NCI-H2029 treated with DMSO at 0.1 percent for 48 hours (cell line): ENCODE results near the gene RUNX1.

Experiments
- DNase-seq: peaks from one replicate; lab custom pipeline; 2025; lab: John Stamatoyannopoulos, UW

Gene RUNX1

DNA sequence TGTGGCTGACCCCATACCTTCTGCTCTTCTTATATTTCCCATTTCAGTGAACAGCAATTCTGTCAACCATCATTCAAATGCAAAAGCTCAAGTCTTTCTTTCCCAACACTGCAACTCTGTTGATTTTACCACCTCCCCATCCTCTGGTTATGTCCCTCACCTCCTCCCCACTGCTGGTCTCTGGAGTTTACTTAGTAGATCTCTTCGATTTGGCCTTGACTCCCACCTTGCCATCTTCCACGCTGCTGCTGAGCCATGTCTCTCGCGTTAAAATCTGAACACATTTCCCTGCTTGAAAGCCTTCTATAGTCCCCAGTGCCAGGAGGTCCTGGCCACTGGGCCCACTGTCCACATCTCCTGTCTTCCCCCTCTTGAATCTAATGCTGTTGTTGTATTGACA lies 125.5 kb downstream of the RUNX1 start:
- DNase-seq: no peak

DNA sequence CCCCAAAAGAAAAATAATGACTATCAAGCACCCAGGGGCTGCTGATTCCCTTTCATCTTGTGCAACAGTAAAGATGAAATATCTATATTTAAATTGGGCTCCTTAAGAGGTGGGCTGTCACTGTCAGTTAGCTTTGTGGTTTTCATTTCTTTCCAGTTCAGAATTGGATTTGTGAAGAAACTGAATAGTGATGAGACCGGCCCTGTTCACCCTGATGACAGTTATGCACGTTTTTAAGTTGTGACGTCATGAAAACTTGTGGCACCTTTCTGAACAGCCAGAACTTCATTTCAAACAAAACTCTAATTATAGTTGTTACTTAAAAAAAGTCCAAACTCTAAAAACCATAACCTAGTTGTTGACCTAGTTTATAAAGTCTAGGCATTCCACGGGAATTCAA lies 125.9 kb downstream of the RUNX1 start:
- no peak for DNase-seq

DNA sequence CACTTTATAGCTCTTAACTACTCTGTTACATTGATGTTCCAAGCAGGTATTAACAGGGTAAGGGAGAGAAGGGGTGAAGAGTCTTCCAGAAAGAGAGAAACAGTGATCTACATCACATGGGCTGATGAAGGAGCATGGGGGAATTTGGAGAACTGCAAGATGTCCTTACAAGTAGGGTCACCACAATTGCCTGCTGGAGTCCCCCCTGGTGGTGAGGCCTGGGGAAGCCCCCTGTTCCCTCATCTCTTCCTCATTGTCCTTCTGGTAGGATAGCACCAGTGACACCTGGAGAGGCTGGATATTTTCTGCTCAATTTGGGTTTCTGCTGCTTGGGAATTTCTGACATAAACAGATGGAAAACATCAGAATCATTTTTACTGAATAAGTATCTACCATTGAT lies 126.6 kb downstream of the RUNX1 start:
- DNase-seq: no peak

DNA sequence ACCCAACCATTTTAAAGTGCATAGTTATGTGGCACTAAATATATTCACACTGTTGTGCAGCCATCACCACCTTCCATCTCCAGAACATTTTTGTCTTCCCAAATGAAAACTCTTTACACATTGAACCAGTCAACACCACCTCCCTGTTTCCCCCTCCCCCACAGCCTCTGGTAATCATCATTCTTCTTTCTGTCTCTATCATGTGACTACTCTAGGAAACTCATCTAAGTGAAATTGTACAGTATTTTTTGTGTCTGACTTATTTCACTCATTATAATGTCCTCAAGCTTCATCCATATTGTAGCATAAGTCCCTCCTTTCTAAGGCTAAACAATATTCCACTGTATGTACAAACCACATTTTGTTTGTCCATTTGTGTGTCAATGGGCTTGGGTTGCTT lies 128.0 kb downstream of the RUNX1 start:
- no peak for DNase-seq

DNA sequence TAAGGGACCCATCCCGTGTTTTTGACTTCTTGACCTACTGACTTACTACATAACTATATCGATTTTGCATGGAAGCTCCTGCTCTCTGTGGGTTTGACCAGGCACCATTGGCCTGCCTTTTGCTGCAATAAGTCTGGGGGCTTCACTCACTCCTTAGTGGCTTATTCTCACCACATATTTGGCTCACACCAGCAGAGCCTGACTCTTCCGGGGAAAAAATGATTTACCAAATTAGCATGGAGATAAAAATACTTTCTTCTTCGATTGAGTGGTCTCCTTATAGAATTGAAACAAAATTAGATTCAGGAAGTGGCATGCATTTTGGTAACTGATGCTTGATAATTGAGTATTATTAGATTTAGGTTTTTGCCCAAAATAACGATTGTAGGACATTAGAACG lies 129.7 kb downstream of the RUNX1 start:
- no peak for DNase-seq

DNA sequence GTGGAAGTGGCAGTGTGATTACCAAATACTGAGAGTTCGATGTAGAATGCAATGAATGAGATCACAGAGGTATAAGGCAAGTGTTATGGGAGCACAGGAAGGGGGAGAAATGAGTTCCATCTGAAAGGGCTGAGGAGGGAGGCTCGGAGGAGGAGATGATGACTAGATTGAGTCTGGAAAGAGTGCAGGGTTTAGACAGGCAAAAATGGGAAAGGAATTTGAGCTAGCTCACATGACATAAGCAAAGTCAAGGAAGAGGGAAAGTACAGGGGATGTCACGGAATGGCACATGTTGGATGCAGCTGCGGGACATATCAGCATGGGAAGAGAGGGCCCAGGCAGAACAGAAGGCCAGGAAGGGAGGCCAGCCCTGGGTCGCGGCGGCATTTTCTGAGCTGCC lies 132.7 kb downstream of the RUNX1 start:
- no peak for DNase-seq

DNA sequence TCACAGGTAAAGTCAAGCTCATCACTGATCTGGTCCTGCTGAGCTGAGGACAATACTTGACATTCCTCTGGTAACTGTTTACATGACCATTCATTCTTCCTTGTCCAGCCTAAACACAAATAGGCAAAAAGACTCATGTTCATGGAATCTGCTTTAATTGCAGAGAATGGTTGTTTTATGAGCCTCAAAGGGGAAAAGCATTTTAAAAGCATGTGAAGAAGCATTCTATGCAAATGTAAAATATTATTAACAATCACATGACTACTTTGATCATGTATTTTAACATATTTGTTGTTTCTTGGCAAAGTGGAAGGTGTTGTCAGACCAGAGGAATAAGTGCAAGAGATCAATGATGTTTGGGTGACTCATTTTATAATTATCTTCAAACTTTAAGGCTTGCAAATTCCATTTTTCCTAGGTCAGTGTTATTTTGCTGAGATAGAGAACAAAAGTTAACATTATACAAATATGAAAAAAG lies 133.7 kb downstream of the RUNX1 start:
- DNase-seq: no peak

DNA sequence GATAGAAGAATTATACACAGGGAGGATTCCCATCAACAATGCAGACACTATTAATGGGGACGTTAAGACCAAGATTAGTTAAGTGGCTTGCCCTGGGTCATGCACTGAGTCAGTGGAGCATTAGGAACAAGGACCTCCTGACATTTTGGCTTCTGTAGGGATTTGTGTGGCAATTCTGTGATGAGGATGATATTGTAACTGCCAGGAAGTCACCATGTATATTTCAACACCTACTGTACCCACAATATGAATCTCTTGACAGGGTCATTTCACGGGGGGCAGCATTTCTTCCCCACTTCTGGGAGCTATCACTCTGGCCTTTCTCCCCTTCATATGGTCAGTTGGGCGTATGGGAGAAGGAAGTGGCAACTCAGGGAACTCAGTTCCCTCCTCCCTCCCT lies 134.9 kb downstream of the RUNX1 start:
- DNase-seq: no peak

DNA sequence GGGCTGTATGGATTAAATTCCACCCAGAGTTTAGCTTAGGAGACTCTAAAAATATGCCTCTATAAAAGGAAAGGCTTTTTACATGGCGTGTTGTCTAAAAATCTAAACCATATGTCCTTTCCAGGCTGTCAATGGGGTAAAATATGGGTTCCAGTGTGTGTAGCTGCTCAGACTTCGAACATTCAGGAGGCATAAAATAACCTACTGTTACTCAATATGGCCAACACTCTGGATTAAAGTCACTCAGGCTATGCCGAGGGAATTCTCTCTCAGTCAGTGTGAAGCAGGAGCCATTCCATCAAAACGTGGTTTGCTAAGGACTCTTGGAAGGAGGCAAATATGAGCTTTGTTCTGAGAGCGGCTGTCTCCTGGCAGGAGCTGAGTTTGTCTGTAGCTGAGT lies 135.3 kb downstream of the RUNX1 start:
- DNase-seq: no peak

DNA sequence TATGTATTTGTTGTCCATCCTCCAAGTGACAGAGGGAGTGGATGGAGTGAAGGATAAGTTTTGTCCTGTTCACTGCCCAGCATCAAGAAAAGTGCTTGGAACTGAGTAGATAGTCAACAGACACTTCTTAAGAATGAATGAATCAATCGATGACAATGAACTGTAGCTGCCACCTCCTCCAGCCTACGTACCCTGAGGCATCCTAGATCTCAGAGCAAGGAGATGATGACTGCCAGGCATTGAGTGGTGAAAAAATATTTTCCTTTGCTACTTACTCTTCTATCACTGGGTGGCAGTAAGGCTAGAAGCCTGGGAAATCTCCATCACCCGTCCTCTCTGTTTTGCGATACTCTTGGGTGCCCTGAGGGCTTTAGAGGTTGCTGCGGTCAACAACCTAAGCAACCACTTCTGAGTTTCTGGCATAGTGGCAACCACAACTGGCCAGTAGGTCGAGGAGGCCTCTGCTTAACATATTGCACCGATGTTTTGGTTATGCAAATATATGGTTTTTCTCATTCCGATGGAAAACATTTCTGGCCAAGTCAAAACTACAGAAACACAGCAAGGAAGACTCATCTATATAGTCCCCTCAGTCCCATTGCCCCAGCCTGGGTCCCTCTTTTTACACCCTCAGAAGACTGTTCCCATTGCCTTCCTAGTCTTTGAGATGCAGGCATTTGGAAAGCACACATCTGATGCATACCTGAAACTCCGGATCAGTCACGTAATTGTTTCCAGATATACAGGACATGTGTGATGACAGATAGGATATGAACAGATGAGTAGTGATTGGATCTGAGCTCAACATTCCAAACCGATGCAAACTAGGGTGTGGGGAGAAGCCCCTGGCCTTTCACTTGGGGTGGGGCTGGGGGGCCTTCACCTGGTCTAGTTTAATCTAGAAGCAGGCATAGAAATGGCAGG lies 136.8 kb downstream of the RUNX1 start:
- DNase-seq: no peak

DNA sequence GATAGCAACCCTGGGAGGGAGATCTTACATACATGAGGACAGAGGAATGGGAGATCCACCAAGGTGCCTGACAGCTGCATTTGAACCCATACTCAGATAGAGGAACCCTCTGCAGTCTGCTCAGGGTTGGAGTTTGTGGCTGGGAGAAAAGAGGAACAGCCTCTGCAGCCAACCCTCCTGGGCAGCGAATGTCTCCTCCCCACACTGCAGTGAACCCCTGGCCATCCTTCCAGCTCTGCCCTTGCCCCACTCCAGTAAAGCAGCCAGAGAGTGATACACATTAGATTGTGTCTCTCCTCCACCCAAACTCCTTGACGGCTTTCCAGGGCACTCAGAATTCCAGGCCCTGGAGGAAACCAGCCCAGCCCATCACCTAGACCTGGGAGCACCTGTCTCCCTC lies 137.7 kb downstream of the RUNX1 start:
- no peak for DNase-seq

DNA sequence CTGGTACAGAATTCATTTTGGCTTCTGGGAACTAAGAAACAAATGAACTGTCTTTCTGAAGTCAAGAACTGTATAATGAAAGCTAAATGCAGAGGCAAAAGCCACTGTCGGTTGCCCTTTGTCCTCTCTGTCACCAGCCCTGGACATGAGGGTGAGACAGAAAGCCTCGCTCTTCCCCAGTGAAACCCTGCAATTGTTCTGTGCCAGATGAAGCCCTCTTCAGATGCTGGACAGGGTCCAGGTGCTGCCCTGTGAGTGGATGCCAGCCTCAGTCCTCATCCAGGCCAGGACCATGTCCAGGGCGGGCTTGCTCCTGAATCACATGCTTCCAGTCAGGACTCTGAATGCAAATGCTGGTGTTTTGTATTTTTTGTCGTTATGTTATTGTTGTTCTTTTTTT lies 138.7 kb downstream of the RUNX1 start:
- DNase-seq: peak; percentile 79

DNA sequence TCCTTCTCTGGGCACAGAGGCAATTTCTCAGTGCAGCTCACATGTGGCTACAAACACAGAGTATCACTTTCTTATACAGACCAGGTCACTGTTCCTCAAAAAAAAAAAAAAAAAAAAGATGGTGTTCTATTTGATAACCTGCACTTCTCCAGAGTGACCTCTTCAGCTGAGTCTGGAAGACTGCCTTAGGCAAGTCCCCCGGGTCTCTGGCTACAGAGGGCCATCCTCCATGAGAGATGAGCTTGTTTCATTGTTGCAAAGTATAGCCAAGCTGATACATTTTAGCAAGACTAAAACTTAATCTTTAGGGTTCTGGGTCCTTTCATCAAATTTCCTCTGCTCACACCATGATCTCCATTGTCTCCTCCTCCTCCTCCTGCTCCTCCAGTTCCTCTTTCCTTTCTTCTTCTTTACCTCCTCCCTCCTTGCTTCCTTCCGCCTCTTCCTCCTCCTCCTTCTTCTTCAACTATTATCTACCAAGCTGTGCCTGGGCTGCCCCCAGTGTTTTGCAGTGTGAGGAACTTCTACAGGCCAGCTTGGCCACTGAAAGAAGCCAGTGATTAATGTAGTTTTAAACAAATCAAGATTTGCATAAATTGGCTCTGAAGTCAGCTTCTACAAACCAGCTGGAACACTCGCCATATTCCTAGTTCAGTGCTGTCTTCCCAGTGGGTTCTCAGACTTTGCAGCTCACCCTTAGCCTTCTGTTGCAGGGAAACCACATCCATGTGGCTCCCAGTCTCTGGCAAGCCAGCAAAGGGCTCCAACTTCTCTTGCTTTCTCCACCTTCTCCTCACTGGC lies 139.4 kb downstream of the RUNX1 start:
- no peak for DNase-seq

DNA sequence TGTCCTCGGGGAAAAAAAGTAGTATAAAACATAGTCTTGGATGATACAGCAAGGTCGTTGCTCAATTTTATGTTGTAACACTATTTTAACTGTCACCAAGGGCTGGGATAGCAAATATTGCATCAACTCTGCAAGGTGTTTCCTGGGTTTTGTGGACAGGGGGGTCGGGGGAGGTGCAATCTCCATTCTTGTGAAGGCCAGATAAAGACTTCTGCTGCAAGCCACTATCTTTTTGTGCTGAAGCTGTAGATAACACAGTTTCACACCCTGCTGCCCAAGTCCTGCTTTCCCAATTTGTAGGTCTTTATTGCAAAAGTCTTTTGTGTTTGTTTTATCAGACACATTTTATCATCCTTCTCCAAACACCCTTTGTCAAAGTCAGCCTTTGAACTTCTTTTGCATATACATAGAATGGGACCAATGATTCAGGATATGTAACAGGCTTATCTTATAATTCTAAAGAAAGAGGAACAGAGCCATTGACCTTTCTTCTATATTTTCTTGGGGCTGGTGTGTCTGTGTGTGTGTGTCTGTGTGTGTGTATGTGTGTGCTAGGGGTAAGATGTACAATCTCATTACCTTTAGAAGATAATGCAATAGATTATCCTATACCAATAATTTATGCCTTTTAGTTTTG lies 140.6 kb downstream of the RUNX1 start:
- no peak for DNase-seq

DNA sequence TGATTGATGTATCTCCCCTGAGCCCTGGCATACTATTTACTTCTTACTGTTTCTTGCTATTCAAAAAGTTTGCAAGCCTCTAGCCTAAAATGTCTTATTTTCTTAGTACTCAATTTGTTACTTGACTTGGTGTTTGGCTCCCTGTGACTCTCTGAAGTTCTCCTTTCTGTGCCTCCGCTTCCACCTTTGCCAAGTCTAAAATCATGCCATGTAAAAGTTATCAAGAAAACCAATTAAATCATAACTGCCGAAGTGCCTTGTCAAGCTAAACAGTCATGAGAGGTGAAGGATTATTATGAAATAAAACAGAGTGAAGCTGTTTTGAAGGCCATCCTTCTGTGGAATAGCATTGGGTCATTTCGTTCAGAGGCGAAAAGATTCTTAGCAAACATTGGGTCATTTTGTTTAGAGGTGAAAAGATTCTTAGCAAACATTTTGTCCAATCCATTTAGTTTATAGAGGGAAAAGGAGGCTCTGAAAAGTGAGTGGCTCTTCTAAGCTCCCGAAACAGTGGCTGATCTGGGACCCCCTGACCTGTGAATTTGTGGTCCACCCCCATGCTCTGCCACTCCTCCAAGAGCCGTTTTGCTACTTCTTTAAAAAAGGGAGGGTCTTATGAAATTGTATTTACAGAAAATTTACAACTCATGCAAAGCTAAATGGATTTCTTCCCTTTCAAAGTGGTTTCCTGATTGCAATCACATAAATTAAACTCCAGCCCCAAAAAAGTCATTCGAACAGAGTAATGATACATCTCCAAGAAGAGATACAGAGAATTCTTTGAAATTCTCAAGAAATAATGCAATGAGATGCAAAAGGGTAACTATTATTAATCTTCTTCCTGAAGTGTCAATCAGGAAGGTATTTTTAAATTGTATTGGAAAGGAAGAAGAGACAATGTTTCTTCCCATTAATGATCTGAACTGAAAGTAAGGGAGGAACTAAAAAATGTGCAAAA lies 141.4 kb downstream of the RUNX1 start:
- no peak for DNase-seq

DNA sequence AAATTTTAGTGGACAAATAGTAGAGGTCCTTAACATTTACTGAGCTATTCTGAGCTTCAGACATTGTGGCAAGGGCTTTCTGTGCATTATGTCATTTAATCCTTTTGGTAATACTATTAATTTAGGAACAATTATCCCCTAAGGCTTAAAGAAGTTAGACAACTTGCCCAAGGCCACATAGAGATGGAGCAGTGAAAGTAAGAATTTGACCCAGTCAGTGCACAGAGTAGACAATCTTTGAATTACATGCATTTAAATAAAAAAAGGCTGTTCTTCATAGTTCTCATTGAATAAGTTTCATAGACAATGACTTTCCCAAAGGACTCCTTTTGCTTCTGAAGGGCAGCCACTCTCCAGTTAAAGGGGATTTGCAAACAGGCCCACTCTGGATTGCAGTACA lies 142.7 kb downstream of the RUNX1 start:
- no peak for DNase-seq

DNA sequence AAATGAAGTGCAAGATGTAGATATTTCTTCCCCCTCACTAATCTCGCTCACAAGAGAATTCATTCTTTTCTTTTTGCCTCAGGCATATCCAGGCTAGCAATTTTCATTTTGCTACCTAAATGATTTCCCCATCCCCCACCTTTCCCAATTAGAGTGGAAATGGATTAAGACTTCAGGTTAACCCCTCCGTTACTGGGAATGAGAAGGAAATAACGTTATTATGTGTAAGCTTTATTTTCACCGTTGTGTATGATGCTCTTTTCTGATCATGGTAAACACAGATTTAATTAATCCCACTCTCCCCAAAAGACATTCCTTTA lies 143.9 kb downstream of the RUNX1 start:
- no peak for DNase-seq

DNA sequence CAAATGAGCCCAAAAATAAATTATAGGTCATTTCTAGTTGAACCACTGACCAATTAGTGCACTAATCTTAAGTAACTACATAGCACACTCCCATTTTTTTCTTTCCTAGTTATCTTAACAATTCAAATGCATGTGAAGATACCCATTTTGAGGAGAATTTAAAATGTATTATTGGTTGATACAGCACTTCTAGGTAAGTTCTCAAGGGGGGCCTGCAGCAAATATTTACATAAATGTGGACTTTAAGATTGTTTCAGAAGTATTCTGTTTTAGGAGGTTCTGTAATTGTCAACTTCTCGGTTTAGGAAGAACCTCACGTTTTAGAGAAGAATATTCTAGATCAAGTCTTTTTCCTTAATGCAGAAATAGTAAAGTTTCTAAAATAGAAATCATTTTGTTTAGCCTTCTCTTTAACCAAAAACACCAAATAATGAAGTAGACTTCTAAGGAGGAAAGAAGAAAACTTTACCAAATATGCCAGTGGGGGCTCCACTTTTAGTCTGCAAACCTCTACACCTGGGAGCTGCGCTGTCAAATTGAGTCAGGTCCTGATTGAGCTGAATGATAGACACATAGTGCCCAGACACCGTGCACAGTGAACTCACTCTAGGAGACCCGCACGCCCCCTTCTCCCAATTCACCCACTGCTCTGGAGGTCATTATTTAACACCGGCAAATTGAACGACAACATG lies 144.4 kb downstream of the RUNX1 start:
- DNase-seq: no peak

DNA sequence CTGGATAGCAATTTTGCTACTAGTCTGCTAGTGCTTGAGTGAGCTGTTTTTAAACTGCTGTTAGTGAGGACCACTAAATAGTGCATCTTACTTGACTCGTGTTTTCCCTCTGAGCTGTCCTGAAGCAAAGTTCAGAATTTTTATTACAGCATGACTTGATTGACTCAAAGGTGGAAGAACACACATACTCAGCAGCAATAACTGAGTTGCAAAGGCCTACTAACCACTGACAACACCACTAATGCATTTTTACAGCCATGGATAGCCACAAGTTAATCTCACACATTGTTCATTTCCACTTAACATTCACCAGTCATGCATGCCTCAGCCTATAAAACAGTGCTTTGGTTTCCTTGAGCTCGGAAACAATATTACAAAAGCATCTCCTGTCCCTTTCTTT lies 148.7 kb downstream of the RUNX1 start:
- no peak for DNase-seq

DNA sequence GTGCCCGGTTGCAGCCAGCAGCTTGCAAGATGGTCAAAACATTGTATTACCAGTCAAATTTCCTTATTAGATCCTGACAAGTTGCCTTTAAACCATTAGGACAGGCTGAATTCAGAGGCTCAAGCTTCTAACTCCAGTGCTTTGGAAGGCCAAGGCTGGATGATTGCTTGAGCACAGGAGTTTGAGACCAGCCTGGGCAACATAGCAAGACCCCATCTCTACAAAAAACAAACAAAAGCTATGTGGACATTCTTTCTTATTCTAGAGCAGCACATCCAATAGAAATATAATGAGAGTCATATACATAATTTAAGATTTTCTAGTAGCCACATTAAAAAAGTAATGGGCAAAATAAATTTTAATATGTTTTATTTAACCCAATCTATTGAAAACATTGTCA lies 149.3 kb downstream of the RUNX1 start:
- DNase-seq: no peak

DNA sequence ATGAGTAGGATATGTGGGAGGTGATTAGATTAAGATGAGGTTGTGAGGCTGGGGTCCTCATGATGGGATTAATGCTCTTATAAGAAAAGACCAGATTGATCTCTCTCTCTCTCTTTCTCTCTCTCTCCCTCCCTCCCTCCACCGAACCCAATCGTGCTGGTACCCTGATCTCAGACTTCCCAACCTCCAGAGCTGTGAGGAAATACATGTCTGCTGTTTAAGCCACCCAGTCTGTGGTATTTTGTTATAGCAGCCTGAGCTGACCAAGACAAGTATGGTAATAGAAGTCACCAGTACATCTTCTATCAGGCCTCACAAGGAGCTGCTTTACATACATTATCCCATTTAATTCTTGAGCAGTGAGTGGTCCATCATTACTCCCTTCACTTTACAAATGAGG lies 149.8 kb downstream of the RUNX1 start:
- DNase-seq: no peak
